Stimulated activated naive CD8-positive, alpha-beta T cell treated with anti-CD3 and anti-CD28 coated beads, Interleukin-15, Interleukin-2, amounts not matched to agents 100 U/mL and 50 U/mL, for 24 hours (primary cell): ENCODE results near the gene TUBGCP6.

Source experiments
- ATAC-seq: fragments of 150-1000 bp; cut with Tn5 transposase; one replicate; pipeline ENCODE4 v1.10.0; 2021
- DNase-seq: peaks from one replicate; pipeline ENCODE4 v3.0.0; 2021

The TUBGCP6 gene, protein sequence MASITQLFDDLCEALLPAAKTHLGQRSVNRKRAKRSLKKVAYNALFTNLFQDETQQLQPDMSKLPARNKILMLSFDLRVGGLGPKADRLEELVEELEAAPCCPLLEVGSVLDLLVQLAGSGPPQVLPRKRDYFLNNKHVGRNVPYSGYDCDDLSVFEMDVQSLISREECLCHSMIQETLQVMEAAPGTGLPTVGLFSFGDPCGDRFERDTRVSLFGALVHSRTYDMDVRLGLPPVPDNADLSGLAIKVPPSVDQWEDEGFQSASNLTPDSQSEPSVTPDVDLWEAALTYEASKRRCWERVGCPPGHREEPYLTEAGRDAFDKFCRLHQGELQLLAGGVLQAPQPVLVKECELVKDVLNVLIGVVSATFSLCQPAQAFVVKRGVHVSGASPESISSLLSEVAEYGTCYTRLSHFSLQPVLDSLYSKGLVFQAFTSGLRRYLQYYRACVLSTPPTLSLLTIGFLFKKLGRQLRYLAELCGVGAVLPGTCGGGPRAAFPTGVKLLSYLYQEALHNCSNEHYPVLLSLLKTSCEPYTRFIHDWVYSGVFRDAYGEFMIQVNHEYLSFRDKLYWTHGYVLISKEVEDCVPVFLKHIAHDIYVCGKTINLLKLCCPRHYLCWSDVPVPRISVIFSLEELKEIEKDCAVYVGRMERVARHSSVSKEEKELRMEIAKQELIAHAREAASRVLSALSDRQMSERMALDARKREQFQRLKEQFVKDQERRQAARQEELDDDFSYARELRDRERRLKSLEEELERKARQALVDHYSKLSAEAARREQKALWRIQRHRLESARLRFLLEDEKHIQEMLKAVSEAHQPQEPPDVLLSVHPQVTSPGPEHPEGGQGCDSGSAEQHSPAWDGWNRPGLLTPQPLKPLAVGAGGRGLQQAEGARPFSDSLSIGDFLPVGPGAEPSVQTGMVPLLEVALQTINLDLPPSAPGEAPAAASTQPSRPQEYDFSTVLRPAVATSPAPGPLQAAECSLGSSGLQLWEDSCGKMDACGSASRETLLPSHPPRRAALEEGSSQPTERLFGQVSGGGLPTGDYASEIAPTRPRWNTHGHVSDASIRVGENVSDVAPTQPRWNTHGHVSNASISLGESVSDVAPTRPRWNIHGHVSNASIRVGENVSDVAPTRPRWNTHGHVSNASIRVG (N-terminal part only)

DNA sequence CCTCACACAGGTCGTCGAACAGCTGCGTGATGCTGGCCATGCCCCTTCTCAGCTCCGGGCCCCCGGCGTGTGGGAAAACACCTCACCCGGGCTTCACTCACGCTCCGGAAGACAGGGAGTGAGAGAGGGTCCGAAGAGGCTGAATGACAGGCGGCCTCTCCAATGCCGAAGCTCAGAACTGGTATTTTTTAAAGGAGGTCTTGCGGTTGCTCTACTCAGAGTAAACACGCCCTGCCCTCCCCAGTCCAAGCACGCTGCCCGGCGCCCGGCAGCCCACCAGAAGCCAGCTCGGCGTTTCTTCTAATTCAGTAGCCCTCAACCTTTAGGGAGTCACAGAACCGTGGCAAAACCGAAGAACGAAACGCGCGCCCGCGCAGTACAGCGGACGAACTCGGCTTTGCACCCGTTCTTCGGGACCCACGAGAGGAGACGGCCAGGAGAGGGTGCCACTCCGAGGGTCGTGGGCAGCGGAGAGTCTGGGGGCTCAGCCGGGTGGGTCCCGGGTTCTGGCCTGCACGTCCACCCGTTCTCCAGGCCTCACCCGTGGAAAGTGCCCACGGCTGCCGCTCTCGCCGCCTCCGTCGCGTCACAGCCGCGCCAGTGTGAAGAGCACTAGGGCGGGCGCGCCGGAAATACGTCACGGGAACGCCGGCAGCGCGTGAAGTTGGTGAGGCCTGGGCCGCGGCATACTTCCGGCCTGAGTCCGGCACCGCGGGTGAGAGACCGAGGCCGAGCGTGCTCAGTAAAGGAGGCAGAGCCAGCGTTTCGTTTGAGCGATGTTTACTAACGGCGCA, at the start of gene TUBGCP6:
Gene TUBGCP6, minus strand, starts transcription at position 604 of the 794 bp plus-strand sequence. Its CDS starts 564 bp downstream, at position 40.
- ATAC-seq (peak; percentile 92), DNase-seq (peak; percentile 96)

DNA sequence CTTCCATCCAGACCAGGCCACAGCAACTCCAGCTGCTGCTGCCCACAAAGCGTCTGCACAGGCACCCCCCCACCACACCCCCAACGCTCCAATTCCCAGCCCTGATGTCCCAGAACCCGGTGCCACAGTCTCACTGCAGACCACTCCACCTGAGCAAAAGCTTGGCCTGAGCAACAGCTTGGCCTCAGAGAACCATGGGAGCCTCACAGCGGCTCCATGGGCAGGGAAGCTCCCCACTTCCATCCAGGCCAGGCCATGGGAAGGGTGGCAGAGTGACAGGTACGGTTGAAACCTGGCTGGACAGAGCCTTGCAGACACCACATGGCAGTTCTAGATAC, 49.5 kb upstream of the TUBGCP6 start:
- no peak for ATAC-seq
- DNase-seq: no peak

DNA sequence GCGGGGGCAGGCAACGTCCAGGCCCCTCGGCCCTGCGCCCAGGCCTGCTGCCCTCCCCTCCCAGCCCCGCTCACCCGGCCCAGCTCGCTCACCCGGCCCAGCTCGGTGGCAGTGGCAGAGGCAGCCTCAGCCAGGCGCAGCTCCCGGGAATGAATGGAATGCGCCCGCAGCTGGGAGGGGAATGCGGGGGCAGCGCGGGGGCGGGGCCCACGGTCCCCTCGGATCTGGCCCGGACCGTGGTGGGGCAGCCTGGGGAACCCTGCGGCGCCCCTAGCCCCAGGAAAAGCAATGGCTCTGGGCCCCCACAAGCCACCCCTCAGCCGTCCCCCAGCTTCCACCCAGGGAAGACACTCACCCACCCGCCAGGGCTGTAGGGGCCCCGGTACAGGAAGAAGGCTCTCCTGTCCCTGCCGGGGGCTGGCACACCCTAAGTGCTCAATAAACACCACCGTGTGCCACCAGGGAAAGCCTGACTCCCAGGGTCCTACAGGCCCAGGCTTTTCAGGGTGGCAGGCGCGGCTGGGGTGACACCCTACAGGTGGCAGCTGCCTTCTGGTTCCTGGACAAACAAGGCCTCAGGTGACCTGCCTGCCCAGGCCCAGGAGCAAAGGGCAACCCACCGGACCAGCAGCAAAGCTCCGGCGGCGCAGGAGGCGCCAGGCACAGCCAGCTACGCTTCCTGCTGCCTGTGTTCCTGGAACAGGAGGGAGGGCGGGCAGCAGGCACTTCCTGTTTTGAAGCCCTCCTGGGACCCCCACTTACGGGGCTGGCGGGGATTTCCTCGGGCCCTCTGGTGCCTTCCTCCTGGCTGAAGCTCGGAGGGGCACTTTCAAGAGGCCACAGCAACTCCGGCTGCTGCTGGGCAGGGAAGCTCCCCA, 48.9 kb upstream of the TUBGCP6 start:
- DNase-seq: peak; percentile 44
- ATAC-seq: peak; percentile 22

DNA sequence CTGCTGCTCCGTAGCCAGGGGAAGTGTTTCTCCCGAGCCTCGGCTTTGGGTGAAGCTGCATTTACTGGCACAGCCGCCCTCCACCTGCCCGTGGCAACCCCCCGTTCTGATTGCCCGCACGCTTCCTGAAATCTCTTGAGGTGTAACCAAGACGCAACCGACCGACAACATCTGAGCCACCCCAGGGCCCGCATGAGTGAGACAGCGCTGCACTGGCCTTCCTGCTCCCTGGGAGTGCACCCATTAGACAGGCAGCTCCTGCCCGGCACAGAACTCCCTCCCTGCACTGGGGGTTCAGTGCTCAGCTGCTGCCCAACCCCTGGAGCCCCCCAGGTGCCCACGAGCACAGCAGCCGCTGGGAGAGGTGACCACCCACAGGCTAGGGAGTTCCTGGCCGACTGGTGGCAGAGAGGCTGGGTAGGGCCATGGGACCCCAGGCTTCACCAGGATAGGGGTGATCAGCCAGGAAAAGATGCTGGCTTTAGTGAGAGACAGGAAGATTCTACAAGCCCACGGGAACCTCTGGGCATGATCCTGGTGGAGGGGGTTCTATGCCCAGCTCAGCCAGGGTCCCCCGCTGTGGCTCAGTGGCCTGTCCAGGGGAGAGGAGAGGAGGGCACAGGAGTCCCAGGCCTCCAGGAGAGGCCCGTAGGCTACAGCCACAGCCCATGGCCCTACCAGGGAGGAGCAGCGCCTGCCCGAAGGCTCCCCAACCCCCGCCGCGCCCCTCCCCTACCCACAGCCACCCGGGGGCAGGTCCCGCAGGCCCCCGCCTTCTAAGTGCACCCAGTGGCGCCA, 48.0 kb upstream of the TUBGCP6 start:
- peak; percentile 49 for DNase-seq
- peak; percentile 53 for ATAC-seq

DNA sequence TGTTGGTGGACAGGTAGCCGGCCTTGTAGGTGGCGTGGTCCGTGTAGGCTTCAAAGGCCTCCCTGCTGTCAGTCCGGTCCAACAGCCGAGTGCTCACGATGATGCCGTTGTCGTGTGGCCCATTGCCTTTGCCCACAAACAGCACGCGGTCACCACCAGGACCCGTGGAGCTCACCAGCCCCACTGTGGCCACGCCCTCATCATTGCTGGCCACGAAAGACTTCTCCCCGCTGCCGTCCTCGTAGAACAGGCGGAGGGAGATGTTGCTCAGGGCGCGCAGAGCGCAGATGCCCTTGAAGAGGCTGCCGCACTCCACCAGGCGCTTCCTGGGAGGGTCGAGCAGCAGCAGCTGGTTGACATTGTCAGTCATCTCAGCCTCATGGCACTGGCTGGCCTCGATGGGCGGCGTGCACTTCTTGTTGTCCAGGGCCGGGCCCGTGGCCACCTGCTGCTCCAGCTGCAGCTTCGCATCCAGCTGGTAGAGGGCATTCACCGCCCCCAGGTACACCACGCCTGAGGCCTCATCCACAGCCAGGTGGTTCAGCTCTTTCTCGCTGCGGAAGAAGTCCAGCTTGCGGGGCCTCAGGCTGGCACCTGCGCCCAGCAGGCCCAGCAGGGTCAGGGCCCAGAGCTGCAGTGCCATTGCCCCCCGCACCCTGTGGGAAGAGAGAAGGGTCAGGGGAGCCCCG, 45.3 kb upstream of the TUBGCP6 start:
- DNase-seq (no peak), ATAC-seq (no peak)

DNA sequence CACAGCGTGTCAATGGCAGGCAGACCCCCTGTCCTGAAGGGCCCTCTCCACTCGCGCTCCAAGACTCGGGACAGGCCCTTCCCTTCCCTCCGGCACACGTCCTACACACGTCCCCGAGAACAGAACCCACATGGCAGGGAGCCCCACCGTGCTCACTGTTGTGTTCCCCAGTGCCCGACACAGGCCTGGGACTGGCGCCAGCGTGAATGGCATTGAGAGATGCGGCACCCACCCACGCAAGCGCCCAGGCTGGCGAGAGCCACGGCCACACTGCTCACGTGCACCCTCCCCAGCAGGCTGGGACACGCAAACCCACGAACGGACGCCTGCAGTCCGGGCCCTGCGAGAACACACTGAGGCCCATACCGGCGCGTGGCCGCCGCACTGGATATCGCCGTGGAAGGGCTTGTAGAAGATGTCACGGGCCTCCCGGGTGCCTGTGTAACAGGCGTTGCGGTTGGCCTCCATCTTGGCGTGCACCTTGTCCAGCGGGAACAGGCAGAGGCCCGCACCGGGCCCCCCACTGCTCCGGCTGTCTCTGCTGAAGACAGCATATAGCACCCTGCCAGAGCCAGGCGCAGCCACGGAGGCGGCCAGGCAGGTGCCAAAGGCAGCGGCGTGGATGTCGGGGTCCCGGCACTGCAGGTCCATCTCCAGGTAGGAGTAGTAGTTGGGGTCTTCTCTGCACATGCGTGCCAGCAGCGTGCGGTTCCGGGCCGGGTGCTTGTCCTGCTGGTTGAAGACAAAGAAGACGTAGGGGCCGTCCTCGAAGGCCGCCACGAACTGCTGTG, 44.5 kb upstream of the TUBGCP6 start:
- DNase-seq (no peak), ATAC-seq (no peak)

DNA sequence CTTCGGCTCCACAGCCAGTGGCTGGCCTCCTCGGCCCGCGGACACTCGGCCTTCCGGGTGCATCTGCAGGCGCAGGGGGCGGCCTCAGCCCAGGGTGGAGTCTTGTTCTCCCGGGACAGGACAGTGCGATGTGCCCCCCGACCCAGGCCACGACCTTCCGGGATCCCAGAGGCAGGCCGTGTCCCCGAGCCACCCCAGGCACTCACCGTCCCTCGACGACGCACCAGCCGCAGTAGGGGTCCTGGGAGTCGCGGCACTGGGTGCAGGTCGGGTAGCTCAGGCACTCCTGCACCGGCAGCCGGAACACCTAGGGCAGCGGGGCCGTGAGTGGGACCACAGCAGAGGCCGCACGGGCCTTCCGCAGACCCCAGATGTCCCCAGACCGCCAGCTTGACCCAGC, 42.9 kb upstream of the TUBGCP6 start:
- no peak for ATAC-seq
- no peak for DNase-seq

DNA sequence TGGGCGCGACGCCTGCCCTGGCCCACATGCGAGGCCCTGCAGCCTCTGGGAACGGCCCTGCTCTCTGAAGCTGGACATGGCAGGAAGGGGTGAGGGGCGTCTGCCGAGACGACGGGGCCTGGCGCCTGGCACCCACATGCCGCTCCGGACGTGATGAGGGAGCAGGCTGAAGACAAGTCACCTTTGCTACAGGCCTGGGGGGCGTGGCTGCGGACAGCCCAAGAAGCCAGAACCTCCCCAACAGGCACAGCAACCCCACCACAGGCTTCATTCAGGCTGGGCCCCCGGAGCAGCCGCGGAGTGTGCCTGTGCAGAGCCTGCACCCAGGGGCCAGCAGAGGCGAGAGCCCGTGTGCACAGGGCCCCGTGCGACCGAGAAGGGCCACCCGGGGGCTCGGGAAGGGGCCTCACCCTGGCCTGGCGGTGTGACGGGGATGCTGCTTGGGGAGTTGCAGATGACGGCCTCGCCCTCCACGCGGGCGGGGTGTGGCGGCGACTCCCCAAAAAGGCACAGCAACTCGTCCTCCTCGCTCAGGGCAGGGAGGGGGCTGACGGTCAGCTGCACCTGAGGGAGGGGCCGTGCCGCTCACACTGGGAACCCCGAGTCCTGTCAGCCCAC, 42.0 kb upstream of the TUBGCP6 start:
- no peak for DNase-seq
- ATAC-seq: no peak

DNA sequence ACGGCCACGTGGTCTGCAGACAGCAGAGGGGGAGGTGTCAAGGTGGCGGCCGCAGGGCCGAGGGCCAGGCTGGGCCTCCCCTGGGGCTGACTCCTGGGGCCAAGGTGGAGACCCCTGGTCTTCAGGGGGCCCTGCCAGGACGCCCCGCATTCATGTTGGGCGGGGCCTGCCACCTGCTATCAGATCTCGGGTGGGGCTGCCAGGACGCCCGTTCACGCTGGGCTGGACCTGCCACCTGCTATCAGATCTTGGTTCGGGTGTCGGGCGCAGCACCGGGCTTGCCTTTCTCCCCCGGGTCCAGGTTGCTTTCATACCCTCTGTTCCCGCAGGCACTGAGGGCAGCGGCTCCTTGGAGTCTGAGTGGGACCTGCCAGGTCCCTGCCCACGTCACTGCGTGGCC, 41.5 kb upstream of the TUBGCP6 start:
- DNase-seq: no peak
- ATAC-seq: no peak

DNA sequence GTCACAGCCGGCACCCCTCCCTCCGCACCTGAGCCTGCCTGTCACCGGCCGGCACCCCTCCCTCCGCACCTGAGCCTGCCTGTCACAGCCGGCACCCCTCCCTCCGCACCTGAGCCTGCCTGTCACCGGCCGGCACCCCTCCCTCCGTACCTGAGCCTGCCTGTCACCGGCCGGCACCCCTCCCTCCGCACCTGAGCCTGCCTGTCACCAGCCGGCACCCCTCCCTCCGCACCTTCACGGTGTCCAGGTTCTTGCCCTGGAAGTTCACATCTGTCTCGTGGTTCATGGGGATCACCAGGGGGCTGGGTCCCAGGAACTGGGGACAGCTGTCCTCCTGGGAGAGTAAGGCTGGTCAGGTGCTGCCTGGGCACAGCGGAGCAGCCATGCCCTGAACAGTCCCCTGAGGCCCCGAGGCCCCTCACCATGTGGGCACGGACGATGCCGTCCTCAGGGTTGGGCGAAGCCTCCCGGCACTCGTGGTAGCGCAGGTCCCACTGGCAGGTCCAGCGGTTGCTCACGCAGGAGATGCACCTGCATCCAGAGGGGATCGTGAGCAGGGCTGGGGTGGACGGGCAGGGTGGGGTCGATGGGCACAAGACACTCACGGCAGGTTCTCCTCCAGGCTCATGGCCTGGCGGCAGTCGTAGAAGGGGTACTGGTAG, 40.9 kb upstream of the TUBGCP6 start:
- ATAC-seq (no peak), DNase-seq (no peak)

DNA sequence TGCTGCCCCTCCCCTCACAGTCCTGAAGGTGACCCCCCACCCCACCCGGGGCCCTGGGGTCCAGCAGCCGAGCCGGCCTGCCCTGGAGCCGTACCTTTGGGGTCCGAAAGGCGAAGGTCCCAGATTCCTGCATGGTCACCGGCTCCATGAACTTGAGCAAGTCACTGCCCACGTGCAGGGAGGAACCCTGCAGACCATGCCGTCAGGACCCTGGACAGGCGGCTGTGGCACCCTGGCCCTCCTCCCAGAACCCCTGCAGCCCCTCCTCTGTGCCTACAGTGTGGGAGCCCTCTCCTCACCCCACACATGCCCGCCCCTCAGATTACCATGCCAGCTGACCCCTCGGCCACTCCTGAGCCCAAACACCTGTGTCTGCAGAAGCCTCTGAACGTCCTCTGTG, 39.7 kb upstream of the TUBGCP6 start:
- no peak for ATAC-seq
- no peak for DNase-seq

DNA sequence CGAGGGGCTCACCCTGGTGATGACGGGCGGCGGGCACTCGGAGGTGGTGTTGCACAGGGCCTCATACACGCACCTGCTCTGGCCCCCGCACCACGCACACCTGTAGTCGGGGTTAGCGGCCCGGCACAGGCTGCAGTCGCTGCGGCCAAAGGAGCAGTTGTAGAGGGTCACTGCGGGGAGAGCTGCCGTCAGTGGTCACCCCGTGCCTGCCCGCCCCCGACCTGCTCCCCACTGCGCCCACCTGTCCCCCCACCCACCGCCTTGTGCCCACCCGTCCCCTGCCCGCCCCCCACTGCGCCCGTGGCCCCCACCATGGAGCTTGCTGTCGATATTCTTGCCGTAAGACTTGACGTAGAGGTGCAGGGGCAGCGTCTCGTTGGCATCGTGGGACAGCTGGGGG, 39.0 kb upstream of the TUBGCP6 start:
- no peak for ATAC-seq

DNA sequence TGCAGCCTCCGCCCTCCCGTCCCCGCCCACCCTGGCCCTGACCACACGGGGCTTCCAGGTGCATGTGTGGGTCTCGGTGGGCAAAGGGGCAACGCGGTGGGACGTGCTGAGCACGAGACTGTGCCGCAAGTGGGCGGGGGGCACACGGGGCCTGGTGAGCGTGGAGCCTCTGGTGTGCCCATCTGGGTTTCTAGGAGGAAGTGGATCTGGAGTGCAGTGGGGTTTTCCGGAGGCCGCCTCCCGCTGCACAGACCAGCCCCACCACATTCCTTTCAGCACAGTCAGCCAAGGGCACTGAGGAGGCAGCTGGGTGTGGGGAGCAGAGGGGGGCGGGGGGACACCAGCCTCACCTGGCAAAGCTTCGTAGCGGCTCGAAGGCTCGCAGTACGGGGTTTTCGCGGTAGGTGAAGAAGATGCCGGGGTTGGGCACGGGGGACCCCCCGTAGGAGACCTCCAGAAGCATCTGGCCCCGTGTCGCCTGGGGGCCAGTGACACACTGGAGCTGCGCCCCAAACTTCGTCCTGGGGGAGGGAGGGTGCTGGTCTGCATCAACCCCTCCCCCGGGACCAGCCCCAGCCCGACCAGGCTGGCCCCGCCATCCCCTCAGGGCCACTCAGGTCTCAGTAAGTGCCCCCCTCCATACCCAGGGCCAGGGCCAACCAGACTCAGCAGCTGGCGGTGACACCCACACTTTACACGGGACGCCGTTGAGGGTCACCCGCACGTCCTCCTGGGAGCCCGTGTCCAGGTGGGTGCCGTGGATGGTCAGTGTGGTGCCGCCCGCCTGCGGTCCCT, 37.7 kb upstream of the TUBGCP6 start:
- no peak for DNase-seq
- no peak for ATAC-seq

More for the DNA sequence above, 39.0 kb upstream of the TUBGCP6 start:
- DNase-seq: no peak

DNA sequence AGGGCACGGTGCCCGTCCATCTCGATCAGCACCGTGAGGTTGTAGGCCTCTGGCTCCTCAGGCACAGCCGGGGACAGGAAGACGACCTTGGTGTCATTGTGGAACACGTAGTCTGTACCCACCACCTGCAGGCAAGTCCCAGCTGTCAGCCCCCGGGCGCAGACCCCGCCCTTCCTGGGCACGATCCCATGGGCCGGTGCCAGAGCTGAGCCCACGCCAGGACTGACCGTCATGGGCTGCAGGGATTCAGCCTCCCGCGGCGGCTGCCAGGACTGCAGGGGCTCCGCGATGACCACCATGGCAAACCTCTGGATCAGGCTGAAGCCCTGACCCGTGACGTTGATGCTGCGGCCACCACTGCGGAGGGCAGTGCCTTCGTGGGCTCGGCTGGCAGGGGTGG, 37.1 kb upstream of the TUBGCP6 start:
- DNase-seq (no peak), ATAC-seq (no peak)

DNA sequence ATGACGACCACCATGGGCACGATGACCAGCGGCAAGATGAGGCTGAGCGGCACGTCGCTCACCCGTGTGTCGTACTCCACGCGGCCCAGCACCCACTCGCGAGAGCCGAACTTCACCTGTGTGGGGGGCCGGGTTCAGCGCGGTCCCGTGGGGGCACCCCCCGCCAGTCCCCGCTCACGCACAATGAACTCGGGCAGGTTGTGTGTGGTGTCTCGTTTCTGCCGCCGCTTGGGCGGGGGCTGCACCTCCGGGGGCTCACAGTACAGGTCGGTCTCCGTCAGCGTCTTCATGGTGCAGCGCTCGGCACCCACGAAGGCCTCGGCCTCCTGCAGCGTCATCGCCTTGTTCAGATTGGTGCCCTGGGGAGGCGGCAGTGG, 36.5 kb upstream of the TUBGCP6 start:
- DNase-seq (no peak), ATAC-seq (no peak)

DNA sequence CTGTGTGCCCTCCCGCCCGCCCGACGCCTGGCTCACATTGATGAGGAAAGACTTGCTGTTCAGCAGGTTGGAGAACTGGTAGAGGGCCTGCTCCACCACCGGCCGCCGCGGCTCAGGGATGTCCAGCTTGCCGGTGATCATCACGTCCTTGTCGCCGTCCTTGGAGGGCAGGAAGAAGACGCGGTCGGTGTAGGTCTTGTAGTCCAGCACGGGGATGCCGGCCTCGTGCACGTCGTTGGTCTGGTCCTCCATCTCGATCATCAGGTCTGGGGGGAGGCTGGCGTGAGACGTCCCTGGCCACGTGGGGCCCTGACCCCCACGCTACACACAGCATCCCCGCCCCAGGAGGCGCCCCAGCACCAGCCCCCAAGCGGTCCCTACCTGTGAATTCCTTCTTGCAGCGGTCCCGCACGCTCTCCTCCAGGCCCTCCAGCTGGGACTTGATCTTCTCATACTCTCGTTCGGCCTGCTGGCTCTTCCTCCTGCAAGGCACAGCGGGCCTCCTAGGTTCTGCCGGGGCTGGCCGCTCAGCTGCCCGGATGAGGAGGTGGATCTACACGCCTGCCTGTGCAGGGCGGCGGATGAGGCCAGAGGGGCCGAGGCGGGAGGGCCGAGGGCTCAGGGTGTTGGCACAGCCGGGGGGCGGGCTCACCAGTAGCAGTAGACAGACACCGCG, 36.0 kb upstream of the TUBGCP6 start:
- DNase-seq: no peak
- no peak for ATAC-seq
